Endothelial cell of umbilical vein (primary cell): ENCODE results near the gene CT45A3. TPM values are rescaled to one million over a fixed set of nuclear protein-coding genes. Genes with fewer than 3 reads are reported as not detected.
A peak's percentile ranks its signal among the peaks of the same experiment; 100 is the strongest.

Source experiments
- BruUV-seq: library from RNA; stranded (reverse); fragments of 400-500 nt; replicated peaks from 2 replicates; lab custom pipeline; 2021; lab: Mats Ljungman, UMichigan
- CTCF ChIA-PET: fragments of 300-600, 350-600 bp; sonication (Branson Sonifier 250); formaldehyde crosslinking; loops from one replicate; lab custom pipeline; 2021; ENCODE audit warnings: antibody characterized with exemption, inconsistent platforms; lab: Charles Lee
- POLR2A ChIA-PET: fragments of 300-600, 350-600 bp; sonication (Branson Sonifier 250); formaldehyde crosslinking; loops from one replicate; lab custom pipeline; 2021; ENCODE audit warnings: antibody characterized with exemption, inconsistent platforms; lab: Charles Lee
- DNase-seq: peaks from one replicate; pipeline ENCODE4 v3.0.0-alpha.2; 2011; ENCODE audit warnings: low read depth, low spot score
- FAIRE-seq: peaks from 2 replicates; lab custom pipeline; 2011; peaks lifted over from hg19 to GRCh38; lab: Jason Lieb, UNC
- H2AFZ ChIP-seq: 2 replicates; pipeline ENCODE4 v1.6.0; 2012; ENCODE audit warnings: low read depth, low read length, control low read depth, inconsistent platforms
- H3K27ac ChIP-seq: 2 replicates; pipeline ENCODE4 v1.5.1; 2011; ENCODE audit warnings: low read depth, mild to moderate bottlenecking, control low read depth, low read length, moderate library complexity; ENCODE audit not compliant: insufficient read depth
- H3K27me3 ChIP-seq, 2 experiments: 2 replicates each; pipeline versions ENCODE4 v1.6.0 to v1.6.1; 2011; ENCODE audit warnings: low read length in 2 of 2, mixed read lengths in 1 of 2; ENCODE audit not compliant: control insufficient read depth in 2 of 2, insufficient read depth in 2 of 2
- H3K36me3 ChIP-seq, 2 experiments: 2 replicates in 1 of 2; 3 replicates in 1 of 2; pipeline ENCODE4 v1.5.1; 2011; ENCODE audit warnings: low read length in 2 of 2, mild to moderate bottlenecking in 1 of 2, moderate library complexity in 1 of 2; ENCODE audit not compliant: control insufficient read depth in 2 of 2, insufficient read depth in 2 of 2; ENCODE audit errors: extremely low read depth in 1 of 2
- H3K4me1 ChIP-seq: 3 replicates; pipeline ENCODE4 v1.5.1; 2011; ENCODE audit warnings: mild to moderate bottlenecking, low read length; ENCODE audit not compliant: control insufficient read depth, insufficient read depth; ENCODE audit errors: extremely low read depth
- H3K4me2 ChIP-seq: 2 replicates; pipeline ENCODE4 v1.6.1; 2011; ENCODE audit warnings: low read length, control low read depth, mixed read lengths; ENCODE audit not compliant: insufficient read depth
- H3K4me3 ChIP-seq, 3 experiments: fragments of 200-600 bp in 1 of 3; sonication (generic), shearing (Covaris generic) in 1 of 3; replicated peaks in 1 of 3; 2 replicates each; pipeline ENCODE4 v1.5.1; 2011 to 2016; ENCODE audit warnings: control low read depth in 3 of 3, low read length in 3 of 3, mild to moderate bottlenecking in 2 of 3, inconsistent platforms in 1 of 3, low read depth in 1 of 3, moderate library complexity in 1 of 3; ENCODE audit not compliant: insufficient read depth in 1 of 3
- H3K79me2 ChIP-seq: 2 replicates; pipeline ENCODE4 v1.6.0; 2012; ENCODE audit warnings: low read length, inconsistent platforms; ENCODE audit not compliant: control insufficient read depth, insufficient read depth
- H3K9ac ChIP-seq: replicated peaks from 2 replicates; pipeline ENCODE3; 2011; ENCODE audit warnings: low read length, control low read depth; ENCODE audit not compliant: insufficient read depth; ENCODE audit errors: extremely low read depth
- H3K9me1 ChIP-seq: replicated peaks from 3 replicates; pipeline ENCODE4 v1.6.0; 2011; ENCODE audit warnings: mild to moderate bottlenecking, low read length; ENCODE audit not compliant: control insufficient read depth, insufficient read depth; ENCODE audit errors: extremely low read depth
- H3K9me3 ChIP-seq: replicated peaks from 2 replicates; pipeline ENCODE4 v1.5.1; 2012; ENCODE audit warnings: low read length, inconsistent platforms; ENCODE audit not compliant: control insufficient read depth, insufficient read depth
- H4K20me1 ChIP-seq: replicated peaks from 2 replicates; pipeline ENCODE3; 2011; ENCODE audit warnings: mild to moderate bottlenecking, low read length; ENCODE audit not compliant: control insufficient read depth, insufficient read depth; ENCODE audit errors: extremely low read depth
- EZH2 ChIP-seq: IDR thresholded peaks from 2 replicates; pipeline ENCODE4 v1.6.1; 2012; ENCODE audit warnings: borderline replicate concordance, low read depth, mild to moderate bottlenecking, moderate library complexity, low read length, inconsistent platforms; ENCODE audit not compliant: severe bottlenecking
- FOS ChIP-seq: IDR thresholded peaks from 2 replicates; pipeline ENCODE4 v1.6.1; 2011; ENCODE audit warnings: mild to moderate bottlenecking, low read length, moderate library complexity, borderline replicate concordance; ENCODE audit not compliant: insufficient read depth
- JUN ChIP-seq: IDR thresholded peaks from 2 replicates; pipeline ENCODE4 v1.6.1; 2011; ENCODE audit warnings: borderline replicate concordance, low read depth; ENCODE audit not compliant: insufficient read length, insufficient read depth
- POLR2A ChIP-seq: IDR thresholded peaks from 2 replicates; pipeline ENCODE4 v1.6.1; 2012; ENCODE audit warnings: low read depth, mild to moderate bottlenecking, control low read depth, low read length
- dilution Hi-C: fragments of 300-500 bp; cut with MboI; formaldehyde crosslinking; loops from one replicate; pipeline ENCODE4 v1.15.0; 2019; ENCODE audit warnings: low sequenced_read_pairs; ENCODE audit not compliant: extremely low pct_ligation_motif_present
- intact Hi-C: fragments of 100-400 bp; cut with micrococcal nuclease; formaldehyde crosslinking; loops from one replicate; pipeline ENCODE4 v1.10.0; 2022
- polyA plus RNA-seq, 4 experiments: library from polyadenylated mRNA; depleted of rRNA in 3 of 4; stranded (reverse) in 3 of 4; unstranded in 1 of 4; fragments of >200 nt; gene quantifications; 2 replicates each; pipeline versions ENCODE4 v1.2.1 to v1.2.3, GENCODE V29; 2011 to 2012; ENCODE audit warnings: missing spikeins in 1 of 4
- total RNA-seq: library from RNA; stranded (reverse); gene quantifications from 2 replicates; pipeline ENCODE4 v1.2.3, GENCODE V29; 2021
- TF ChIP-seq, protein P1 (sequence below), 2 donors: IDR thresholded peaks; 1 replicate in 1 of 2; 2 replicates in 1 of 2; pipeline ENCODE4 v1.5.1; 2011; ENCODE audit warnings: low read length in 2 of 2, mild to moderate bottlenecking in 2 of 2, moderate library complexity in 2 of 2, control low read depth in 1 of 2, inconsistent platforms in 1 of 2, low read depth in 1 of 2; ENCODE audit not compliant: insufficient read depth in 1 of 2; ENCODE audit errors: extremely low read depth in 1 of 2
- TF ChIP-seq, protein P2 (sequence below): IDR thresholded peaks from 2 replicates; pipeline ENCODE4 v1.6.1; 2011; ENCODE audit not compliant: insufficient read depth, insufficient read length

CT45A3 gene
- total and polyA plus RNA-seq, 2 donors (not counting 3 experiments of a cell fraction or from before 2014, with no cell fraction given): not detected

DNA sequence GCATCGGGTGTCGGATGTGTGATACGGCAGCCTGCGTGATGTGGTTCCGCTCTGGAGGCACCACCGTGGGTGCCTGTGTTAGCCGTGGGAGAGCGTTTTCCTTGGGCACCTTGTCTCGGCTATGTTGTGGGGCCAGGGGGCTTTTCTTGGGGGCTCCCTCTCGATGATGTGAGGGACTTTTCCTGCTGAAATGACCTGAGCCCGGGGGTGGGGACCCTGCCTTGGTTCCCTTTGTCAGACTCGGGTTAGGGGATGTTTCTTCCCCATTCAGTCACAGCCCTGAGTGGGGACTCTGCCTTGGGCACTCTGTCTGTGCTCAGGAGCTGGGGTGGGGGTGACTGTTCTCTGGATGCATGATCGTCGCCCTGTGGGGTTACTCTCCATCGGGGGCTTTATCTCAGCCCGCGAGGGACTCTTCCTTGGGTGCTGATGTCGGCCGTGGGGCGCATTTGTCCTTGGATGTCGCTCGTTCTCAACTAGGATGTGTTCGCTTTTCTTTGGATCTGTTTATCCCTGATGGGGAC lies 26.7 kb downstream of the CT45A3 start:
- H3K9ac ChIP-seq: no peak overlapping the region
- H3K27ac ChIP-seq: no peak overlapping the region
- H3K4me1 ChIP-seq: no peaks in the 10 kb centered on the region
- H3K27me3 ChIP-seq: no peaks in the 10 kb centered on the region
- DNase-seq (no peak), FAIRE-seq (no peak)
- dilution Hi-C loops: no loop called here
- no peak overlapping the region for H2AFZ ChIP-seq
- ChIA-PET POLR2A (no interaction called here), CTCF (no interaction called here)
- BruUV-seq: no TSS peak
- H3K9me3 ChIP-seq: no peaks in the 10 kb centered on the region
- intact Hi-C loops: no loop called here
- H4K20me1 ChIP-seq: no peaks in the 10 kb centered on the region
- H3K4me3 ChIP-seq: no peak overlapping the region
- TF ChIP-seq JUN: no peak
- TF ChIP-seq, protein P1, sequence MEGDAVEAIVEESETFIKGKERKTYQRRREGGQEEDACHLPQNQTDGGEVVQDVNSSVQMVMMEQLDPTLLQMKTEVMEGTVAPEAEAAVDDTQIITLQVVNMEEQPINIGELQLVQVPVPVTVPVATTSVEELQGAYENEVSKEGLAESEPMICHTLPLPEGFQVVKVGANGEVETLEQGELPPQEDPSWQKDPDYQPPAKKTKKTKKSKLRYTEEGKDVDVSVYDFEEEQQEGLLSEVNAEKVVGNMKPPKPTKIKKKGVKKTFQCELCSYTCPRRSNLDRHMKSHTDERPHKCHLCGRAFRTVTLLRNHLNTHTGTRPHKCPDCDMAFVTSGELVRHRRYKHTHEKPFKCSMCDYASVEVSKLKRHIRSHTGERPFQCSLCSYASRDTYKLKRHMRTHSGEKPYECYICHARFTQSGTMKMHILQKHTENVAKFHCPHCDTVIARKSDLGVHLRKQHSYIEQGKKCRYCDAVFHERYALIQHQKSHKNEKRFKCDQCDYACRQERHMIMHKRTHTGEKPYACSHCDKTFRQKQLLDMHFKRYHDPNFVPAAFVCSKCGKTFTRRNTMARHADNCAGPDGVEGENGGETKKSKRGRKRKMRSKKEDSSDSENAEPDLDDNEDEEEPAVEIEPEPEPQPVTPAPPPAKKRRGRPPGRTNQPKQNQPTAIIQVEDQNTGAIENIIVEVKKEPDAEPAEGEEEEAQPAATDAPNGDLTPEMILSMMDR (IDR thresholded peaks at IDR 0.05; ENCODE audit: extremely low read depth in 1 of 2, insufficient read depth in 1 of 2, low read depth in 1 of 2, low read length in 2 of 2): no peak
- TF ChIP-seq FOS: no peak
- TF ChIP-seq, protein P2, sequence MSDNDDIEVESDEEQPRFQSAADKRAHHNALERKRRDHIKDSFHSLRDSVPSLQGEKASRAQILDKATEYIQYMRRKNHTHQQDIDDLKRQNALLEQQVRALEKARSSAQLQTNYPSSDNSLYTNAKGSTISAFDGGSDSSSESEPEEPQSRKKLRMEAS: no peak
- TF ChIP-seq POLR2A: no peak
- no peak overlapping the region for H3K4me2 ChIP-seq
- H3K79me2 ChIP-seq: no peaks in the 10 kb centered on the region
- H3K36me3 ChIP-seq: no peaks in the 10 kb centered on the region
- H3K9me1 ChIP-seq: no peaks in the 10 kb centered on the region

DNA sequence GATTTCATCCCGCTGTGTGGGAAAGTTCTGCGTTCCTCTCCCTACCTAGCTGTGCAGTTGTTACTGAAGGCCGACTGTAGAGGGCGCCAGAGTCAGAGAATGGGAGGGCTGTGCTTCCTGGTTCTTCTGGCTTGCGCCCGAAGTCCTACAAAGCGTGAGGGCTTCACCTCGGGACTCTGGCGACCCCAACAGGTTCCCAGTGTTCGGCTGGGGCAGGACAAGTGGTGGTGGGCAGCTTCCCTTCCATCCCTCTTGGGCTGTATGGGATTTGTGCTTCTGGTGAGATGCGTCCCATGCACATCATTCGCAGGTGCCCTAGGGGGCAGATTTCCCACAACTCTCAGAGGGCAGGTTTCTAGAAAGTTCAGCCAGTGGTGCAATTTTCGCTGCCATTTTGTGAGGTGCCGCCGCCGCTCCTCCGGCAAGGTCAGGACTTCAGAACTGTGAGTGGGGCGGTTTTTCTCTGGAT lies 27.3 kb downstream of the CT45A3 start:
- no peaks in the 10 kb centered on the region for H3K9me1 ChIP-seq
- FAIRE-seq: no peak
- TF ChIP-seq, protein P1 (IDR thresholded peaks at IDR 0.05; ENCODE audit: extremely low read depth in 1 of 2, insufficient read depth in 1 of 2, low read depth in 1 of 2, low read length in 2 of 2): peak; percentile 32 to 45
- TF ChIP-seq JUN (no peak), EZH2 (no peak), POLR2A (no peak)
- BruUV-seq: no TSS peak
- H3K9ac ChIP-seq: no peak overlapping the region
- H2AFZ ChIP-seq: no peak overlapping the region
- H3K4me1 ChIP-seq: no peaks in the 10 kb centered on the region
- H3K9me3 ChIP-seq: no peaks in the 10 kb centered on the region
- POLR2A ChIA-PET: no interaction called here
- H3K36me3 ChIP-seq: no peaks in the 10 kb centered on the region
- H3K4me2 ChIP-seq: no peak overlapping the region
- H4K20me1 ChIP-seq: no peaks in the 10 kb centered on the region
- no peaks in the 10 kb centered on the region for H3K79me2 ChIP-seq
- CTCF ChIA-PET: no interaction called here
- dilution Hi-C loops: no loop called here
- H3K4me3 ChIP-seq: no peak overlapping the region
- no peak overlapping the region for H3K27ac ChIP-seq
- intact Hi-C loops: no loop called here
- peak; percentile 6 for DNase-seq
- H3K27me3 ChIP-seq: no peaks in the 10 kb centered on the region
